ENCODE data around the gene NOVA2.

Gene NOVA2

GRCh38 chr19:45990113-45990728, 16.6 kb upstream of the NOVA2 start:
- peak in 1 of 2 donors; percentile 58 for DNase-seq
- TF ChIP-seq CTCF (IDR thresholded peaks at IDR 0.05), result no peak
- intact Hi-C loops (cut with DNase I; ENCODE audit: low total_unique reads), result loop anchor here (10.0 kb wide), 1 partner anchor 65 kb away; no protein-coding TSS in a partner anchor

GRCh38 chr19:45985321-45985720, 11.7 kb upstream of the NOVA2 start:
- DNase-seq, result no peak
- Histone ChIP-seq H3K4me1 (no peaks in the 10 kb centered on the region), H3K27me3 (peaks cover 0 to 30% of the 10 kb centered on the region in 2 donors)

More at GRCh38 chr19:45990113-45990728, 16.6 kb upstream of the NOVA2 start:
- H3K9me3 ChIP-seq, result no peaks in the 10 kb centered on the region
- H3K27ac ChIP-seq, result no peak overlapping the region
- peaks cover 0 to 27% of the 10 kb centered on the region in 2 donors for H3K27me3 ChIP-seq
- peaks cover 0 to 6% (median 0%) of the 10 kb centered on the region in 4 donors for H3K4me1 ChIP-seq
- H3K4me3 ChIP-seq, result no peak overlapping the region
- no peaks in the 10 kb centered on the region for H3K36me3 ChIP-seq

GRCh38 chr19:45981350-45981749, 7.7 kb upstream of the NOVA2 start:
- H3K36me3 ChIP-seq, result no peaks in the 10 kb centered on the region
- no peak for DNase-seq
- H3K4me3 ChIP-seq, result no peak overlapping the region
- H3K9me3 ChIP-seq, result no peaks in the 10 kb centered on the region
- intact Hi-C loops (cut with DNase I; ENCODE audit: low total_unique reads), result no loop called here
- H3K27me3 ChIP-seq, result peaks cover 0 to 35% of the 10 kb centered on the region in 2 donors
- no peaks in the 10 kb centered on the region for H3K4me1 ChIP-seq
- no peak for TF ChIP-seq CTCF (IDR thresholded peaks at IDR 0.05)
- H3K27ac ChIP-seq, result no peak overlapping the region

More at GRCh38 chr19:45985321-45985720, 11.7 kb upstream of the NOVA2 start:
- H3K36me3 ChIP-seq, result no peaks in the 10 kb centered on the region
- no peaks in the 10 kb centered on the region for H3K9me3 ChIP-seq
- H3K4me3 ChIP-seq, result no peak overlapping the region
- intact Hi-C loops (cut with DNase I; ENCODE audit: low total_unique reads), result no loop called here
- no peak for TF ChIP-seq CTCF (IDR thresholded peaks at IDR 0.05)
- no peak overlapping the region for H3K27ac ChIP-seq

GRCh38 chr19:45978156-45978555, 4.5 kb upstream of the NOVA2 start:
- intact Hi-C loops (cut with DNase I; ENCODE audit: low total_unique reads), result no loop called here
- no peak for DNase-seq
- Histone ChIP-seq H3K4me3 (no peak overlapping the region), H3K36me3 (no peaks in the 10 kb centered on the region), H3K4me1 (peaks cover 0 to 7% (median 4%) of the 10 kb centered on the region in 4 donors), H3K27me3 (peaks cover 0 to 50% of the 10 kb centered on the region in 2 donors), H3K27ac (no peak overlapping the region), H3K9me3 (no peaks in the 10 kb centered on the region)
- no peak for TF ChIP-seq CTCF (IDR thresholded peaks at IDR 0.05)

GRCh38 chr19:45976178-45976577, 2.5 kb upstream of the NOVA2 start:
- no peak overlapping the region for H3K4me3 ChIP-seq
- peaks cover 0 to 70% of the 10 kb centered on the region in 2 donors for H3K27me3 ChIP-seq
- no peak overlapping the region for H3K27ac ChIP-seq
- intact Hi-C loops (cut with DNase I; ENCODE audit: low total_unique reads), result no loop called here
- TF ChIP-seq CTCF (IDR thresholded peaks at IDR 0.05), result no peak
- H3K4me1 ChIP-seq, result peaks cover 0 to 13% (median 7%) of the 10 kb centered on the region in 4 donors
- no peaks in the 10 kb centered on the region for H3K36me3 ChIP-seq
- DNase-seq, result no peak
- no peaks in the 10 kb centered on the region for H3K9me3 ChIP-seq
